Smooth muscle cell of bladder (primary cell): ENCODE results near the gene GCDH. TPM values are rescaled to one million over a fixed set of nuclear protein-coding genes. Genes with fewer than 3 reads are reported as not detected.

Experiments used
- total RNA-seq: library from RNA; depleted of rRNA; stranded (reverse); fragments of >200 nt; gene quantifications from 2 replicates; pipeline ENCODE4 v1.2.3, GENCODE V29; 2014

GCDH gene
- total RNA-seq: 15.4 and 17.2 TPM in 2 replicates

GRCh38 chr19:12890787-12891552 lies at the start of gene GCDH:
TSS of gene GCDH (plus strand) at chr19:12891160. CDS start at chr19:12891305, 145 bp downstream.

GRCh38 chr19:12881172-12881808 lies 9.7 kb upstream of the GCDH start, which contains the start of gene DNASE2:
TSS of gene DNASE2 (minus strand) at chr19:12881449. CDS start at chr19:12881375, 74 bp downstream.

GRCh38 chr19:12886969-12887747 lies 3.8 kb upstream of the GCDH start, which contains the start of gene KLF1:
TSS of gene KLF1 (minus strand) at chr19:12887201. CDS start at chr19:12887140, 61 bp downstream.

GRCh38 chr19:12933287-12934072 lies 42.5 kb downstream of the GCDH start, which contains the start of gene FARSA:
TSS of gene FARSA (minus strand) at chr19:12933711. CDS start at chr19:12933696, 15 bp downstream.

GRCh38 chr19:12937927-12938778 lies 47.2 kb downstream of the GCDH start, which contains the start of gene CALR:
TSS of gene CALR (plus strand) at chr19:12938609. CDS start at chr19:12938680, 71 bp downstream.

GRCh38 chr19:12945479-12946091 lies 54.6 kb downstream of the GCDH start, which contains the start of gene RAD23A:
TSS of gene RAD23A (plus strand) at chr19:12945862. CDS start at chr19:12945949, 87 bp downstream.

Other genes starting within 250 kb of the GCDH start
- 20.9 and 24.9 TPM in 2 replicates for gene MAN2B1, start 224.4 kb upstream of the GCDH start, total RNA-seq
- 8.8 and 11.3 TPM in 2 replicates for gene WDR83, start 224.4 kb upstream of the GCDH start, total RNA-seq
- 55.9 and 65.4 TPM in 2 replicates for gene DHPS, start 209.3 kb upstream of the GCDH start, total RNA-seq
- not detected in 2 replicates for gene GNG14, start 203.2 kb upstream of the GCDH start, total RNA-seq
- 4.3 and 4.6 TPM in 2 replicates for gene FBXW9, start 194.5 kb upstream of the GCDH start, total RNA-seq
- 19.8 and 27.3 TPM in 2 replicates for gene TNPO2, start 167.2 kb upstream of the GCDH start, total RNA-seq
- gene TRIR, start 156.5 kb upstream of the GCDH start, total RNA-seq: 140 and 192 TPM in 2 replicates
- gene GET3, start 153.7 kb upstream of the GCDH start, total RNA-seq: 101 and 118 TPM in 2 replicates
- gene BEST2, start 139.4 kb upstream of the GCDH start, total RNA-seq: not detected in 2 replicates
- gene HOOK2, start 115.6 kb upstream of the GCDH start, total RNA-seq: 15.8 and 21.2 TPM in 2 replicates
- gene JUNB, start 99.7 kb upstream of the GCDH start, total RNA-seq: 61.4 and 83.8 TPM in 2 replicates
- 244 and 259 TPM in 2 replicates for gene PRDX2, start 89.4 kb upstream of the GCDH start, total RNA-seq
- gene THSD8, start 89.1 kb upstream of the GCDH start, total RNA-seq: 0.46 TPM in 1 of 2 replicates, not detected in the other
- 6.5 and 7.3 TPM in 2 replicates for gene RNASEH2A, start 84.6 kb upstream of the GCDH start, total RNA-seq
- gene RTBDN, start 56.6 kb upstream of the GCDH start, total RNA-seq: not detected in 2 replicates
- gene MAST1, start 52.6 kb upstream of the GCDH start, total RNA-seq: 0.18 and 0.28 TPM in 2 replicates
- 30.4 and 35.7 TPM in 2 replicates for gene DNASE2, start 9.7 kb upstream of the GCDH start, total RNA-seq
- 0.09 TPM in 1 of 2 replicates, not detected in the other for gene KLF1, start 4.0 kb upstream of the GCDH start, total RNA-seq
- 0.14 TPM in 1 of 2 replicates, not detected in the other for gene SYCE2, start 28.1 kb downstream of the GCDH start, total RNA-seq
- gene FARSA, start 42.6 kb downstream of the GCDH start, total RNA-seq: 42.1 and 52.3 TPM in 2 replicates
- 2,199 and 2,490 TPM in 2 replicates for gene CALR, start 47.4 kb downstream of the GCDH start, total RNA-seq
- 43.9 and 64.8 TPM in 2 replicates for gene RAD23A, start 54.7 kb downstream of the GCDH start, total RNA-seq
- 25.8 and 30.0 TPM in 2 replicates for gene GADD45GIP1, start 66.1 kb downstream of the GCDH start, total RNA-seq
- not detected in 2 replicates for gene DAND5, start 78.4 kb downstream of the GCDH start, total RNA-seq
- gene NFIX, start 104.3 kb downstream of the GCDH start, total RNA-seq: 36.8 and 44.9 TPM in 2 replicates
- 1.2 and 1.4 TPM in 2 replicates for gene LYL1, start 211.7 kb downstream of the GCDH start, total RNA-seq
- 21.9 and 28.4 TPM in 2 replicates for gene TRMT1, start 225.6 kb downstream of the GCDH start, total RNA-seq
- 27.7 and 38.6 TPM in 2 replicates for gene NACC1, start 227.1 kb downstream of the GCDH start, total RNA-seq